ENCODE data around the gene LRPAP1.
"Not testable (repeated sequence)": the region's sequence is repeated elsewhere in the genome, so short reads cannot be mapped to it uniquely, and the experiment has no call there.

Gene LRPAP1

DNA sequence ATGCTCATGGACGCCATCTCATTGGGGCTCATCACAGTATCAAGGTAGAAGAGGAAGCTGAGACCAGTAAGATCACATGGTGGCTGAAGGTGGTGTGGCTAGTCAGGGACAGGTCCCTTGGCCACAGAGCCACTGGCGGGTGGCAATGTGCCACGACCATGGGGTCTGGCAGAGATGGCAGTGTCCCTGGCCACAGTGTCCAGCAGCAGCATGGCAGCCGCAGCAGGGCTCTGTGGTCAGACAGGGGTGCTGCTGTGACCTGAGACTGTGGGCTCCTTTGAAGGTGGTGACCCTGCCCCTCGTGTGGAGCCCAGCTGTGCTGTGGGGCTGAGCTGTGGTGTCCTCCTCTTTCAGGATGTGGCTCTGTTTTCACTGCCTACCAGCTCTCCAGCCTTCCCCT lies 71.3 kb downstream of the LRPAP1 start:
- DNase-seq (ENCODE audit: low read depth in 2 of 2), result no peak

- not testable (repeated sequence) for DNase-seq (ENCODE audit: low read depth in 2 of 2)
Measured at GRCh38 chr4:3459156-3459555, 73.1 kb downstream of the LRPAP1 start.

- DNase-seq (ENCODE audit: low read depth in 2 of 2), result no peak
Measured at GRCh38 chr4:3458371-3458770, 73.9 kb downstream of the LRPAP1 start.

DNA sequence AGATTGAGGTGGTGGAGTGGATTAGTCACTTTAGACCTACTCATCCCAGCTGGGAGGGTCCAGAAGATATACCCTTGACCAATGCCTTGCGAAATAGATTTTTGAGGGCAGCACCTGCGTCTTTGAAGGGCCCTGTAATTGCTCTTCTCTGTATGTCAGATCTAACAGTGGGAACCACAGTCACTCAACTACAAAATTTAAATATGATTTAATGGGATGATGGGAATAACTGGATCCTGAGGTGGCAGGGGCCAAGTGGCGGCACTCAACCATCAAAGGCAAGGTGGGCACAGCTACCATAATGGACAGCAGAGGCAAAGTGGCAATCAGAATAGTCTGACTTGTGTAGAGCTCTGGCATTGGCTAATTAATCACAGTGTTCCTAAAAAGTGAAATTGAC lies 76.6 kb downstream of the LRPAP1 start:
- not testable (repeated sequence) for DNase-seq (ENCODE audit: low read depth in 2 of 2)
